Neural progenitor cell (in vitro differentiated cells): ENCODE results near the gene LYST. TPM values are rescaled to one million over a fixed set of nuclear protein-coding genes. Genes with fewer than 3 reads are reported as not detected.

Experiments
- DNase-seq: peaks from one replicate; pipeline ENCODE4 v3.0.0-alpha.2; 2016; ENCODE audit warnings: low spot score
- H2AFZ ChIP-seq: fragments of 200-600 bp; sonication (generic); replicated peaks from 2 replicates; pipeline ENCODE4 v1.6.1; 2016; ENCODE audit warnings: antibody characterized with exemption
- H3F3A ChIP-seq: fragments of 200-600 bp; sonication (generic); 2 replicates; pipeline ENCODE4 v1.6.1; 2016; ENCODE audit warnings: antibody characterized with exemption, low read depth
- H3K27ac ChIP-seq: fragments of 200-600 bp; sonication (generic); 2 replicates; pipeline ENCODE4 v1.5.1; 2016; ENCODE audit warnings: mild to moderate bottlenecking
- H3K27me3 ChIP-seq: fragments of 200-600 bp; sonication (generic); 2 replicates; pipeline ENCODE4 v1.6.1; 2016; ENCODE audit warnings: mild to moderate bottlenecking, moderate library complexity
- H3K36me3 ChIP-seq: fragments of 200-600 bp; sonication (generic); 2 replicates; pipeline ENCODE4 v1.5.1; 2016
- H3K4me1 ChIP-seq: fragments of 200-600 bp; sonication (generic); 2 replicates; pipeline ENCODE4 v1.6.1; 2016; ENCODE audit warnings: mixed run types
- H3K4me2 ChIP-seq: fragments of 200-600 bp; sonication (generic); 2 replicates; pipeline ENCODE4 v1.6.1; 2016
- H3K4me3 ChIP-seq: fragments of 200-600 bp; sonication (generic); 2 replicates; pipeline ENCODE4 v1.5.1; 2016
- H3K79me2 ChIP-seq: fragments of 200-600 bp; sonication (generic); 2 replicates; pipeline ENCODE4 v1.6.1; 2016; ENCODE audit warnings: low read depth
- H3K9ac ChIP-seq: fragments of 200-600 bp; sonication (generic); 2 replicates; pipeline ENCODE4 v1.6.1; 2016
- H3K9me3 ChIP-seq: fragments of 200-600 bp; sonication (generic); 2 replicates; pipeline ENCODE4 v1.5.1; 2016; ENCODE audit warnings: low read depth
- H4K20me1 ChIP-seq: fragments of 200-600 bp; sonication (generic); 2 replicates; pipeline ENCODE4 v1.6.1; 2016; ENCODE audit warnings: low read depth
- H3K27ac Mint-ChIP-seq: 3 replicates; pipeline ENCODE4 v1.8.0; 2021; ENCODE audit warnings: mixed read lengths
- H3K27me3 Mint-ChIP-seq: 2 replicates; pipeline ENCODE4 v1.8.0; 2022; ENCODE audit warnings: low read depth, mild to moderate bottlenecking, inconsistent platforms, moderate library complexity, mixed read lengths; ENCODE audit not compliant: insufficient read depth
- H3K36me3 Mint-ChIP-seq: 3 replicates; pipeline ENCODE4 v1.8.0; 2021; ENCODE audit warnings: mixed read lengths
- H3K4me1 Mint-ChIP-seq: 3 replicates; pipeline ENCODE4 v1.8.0; 2021; ENCODE audit warnings: mixed read lengths
- H3K4me3 Mint-ChIP-seq: 3 replicates; pipeline ENCODE4 v1.8.0; 2021; ENCODE audit warnings: mild to moderate bottlenecking, moderate library complexity, mixed read lengths
- H3K9me3 Mint-ChIP-seq: 3 replicates; pipeline ENCODE4 v1.8.0; 2020; ENCODE audit warnings: mixed read lengths
- CTCF ChIP-seq: fragments of 200-600 bp; sonication (generic); IDR thresholded peaks from 2 replicates; pipeline ENCODE4 v1.5.1; 2017; ENCODE audit warnings: antibody characterized with exemption, mild to moderate bottlenecking
- EZH2 ChIP-seq: fragments of 200-600 bp; sonication (generic); IDR thresholded peaks from 2 replicates; pipeline ENCODE4 v1.6.1; 2017; ENCODE audit warnings: antibody characterized with exemption, mild to moderate bottlenecking, moderate library complexity
- EZH2phosphoT487 ChIP-seq: fragments of 200-600 bp; sonication (generic); IDR thresholded peaks from 2 replicates; pipeline ENCODE4 v1.6.1; 2017; ENCODE audit warnings: antibody characterized with exemption
- total RNA-seq: library from RNA; depleted of rRNA; stranded (reverse); fragments of >200 nt; gene quantifications from 2 replicates; pipeline ENCODE4 v1.2.3, GENCODE V29; 2015; ENCODE audit warnings: low replicate concordance

LYST gene
- total RNA-seq, 1 donor from 2014 or later: 0.82 TPM

- peaks cover 6% of the 10 kb centered on the region for H3F3A ChIP-seq
- no peak for DNase-seq
- H3K4me3 Mint-ChIP-seq: no peak overlapping the region
- peaks cover 40% of the 10 kb centered on the region for H3K4me1 ChIP-seq
- no peaks in the 10 kb centered on the region for H3K79me2 ChIP-seq
- H3K4me2 ChIP-seq: peak overlapping the region; percentile 48
- H3K36me3 Mint-ChIP-seq: peaks cover 3% of the 10 kb centered on the region
- no peaks in the 10 kb centered on the region for H3K4me1 Mint-ChIP-seq
- H4K20me1 ChIP-seq: no peaks in the 10 kb centered on the region
- H3K9me3 Mint-ChIP-seq: peaks cover 9% of the 10 kb centered on the region
- H3K9me3 ChIP-seq: no peaks in the 10 kb centered on the region
- H3K4me3 ChIP-seq: no peak overlapping the region
- no peaks in the 10 kb centered on the region for H3K36me3 ChIP-seq
- no peak for TF ChIP-seq CTCF
- TF ChIP-seq EZH2: no peak
- no peak for TF ChIP-seq EZH2phosphoT487
- H3K27me3 Mint-ChIP-seq: peaks cover 11% of the 10 kb centered on the region
- H3K27ac Mint-ChIP-seq: no peak overlapping the region
- H2AFZ ChIP-seq: no peak overlapping the region
- no peak overlapping the region for H3K27ac ChIP-seq
- no peak overlapping the region for H3K9ac ChIP-seq
- no peaks in the 10 kb centered on the region for H3K27me3 ChIP-seq
Observed at GRCh38 chr1:235657747-235658526, 208.8 kb downstream of the LYST start.

- Histone ChIP-seq H3K9me3 (no peaks in the 10 kb centered on the region), H3K27ac (no peak overlapping the region), H3K79me2 (no peaks in the 10 kb centered on the region), H3K27me3 (peaks cover 4% of the 10 kb centered on the region), H2AFZ (no peak overlapping the region), H3K4me1 (peaks cover 40% of the 10 kb centered on the region), H3K9ac (no peak overlapping the region), H3K4me3 (no peak overlapping the region), H3K36me3 (no peaks in the 10 kb centered on the region), H3K4me2 (no peak overlapping the region), H4K20me1 (no peaks in the 10 kb centered on the region), H3F3A (peaks cover 6% of the 10 kb centered on the region)
- Mint-ChIP-seq H3K4me3 (no peak overlapping the region), H3K36me3 (peaks cover 3% of the 10 kb centered on the region), H3K27me3 (peaks cover 13% of the 10 kb centered on the region), H3K27ac (no peak overlapping the region), H3K9me3 (peaks cover 14% of the 10 kb centered on the region), H3K4me1 (no peaks in the 10 kb centered on the region)
- DNase-seq: no peak
- no peak for TF ChIP-seq EZH2phosphoT487
- no peak for TF ChIP-seq EZH2
- no peak for TF ChIP-seq CTCF
Observed at GRCh38 chr1:235657269-235657668, 209.4 kb downstream of the LYST start.

- Histone ChIP-seq H3K4me1 (peaks cover 30% of the 10 kb centered on the region), H3K9me3 (no peaks in the 10 kb centered on the region), H3K9ac (no peak overlapping the region), H4K20me1 (peaks cover 17% of the 10 kb centered on the region), H3K79me2 (peaks cover 11% of the 10 kb centered on the region), H3K27me3 (peaks cover 42% of the 10 kb centered on the region), H3K36me3 (no peaks in the 10 kb centered on the region), H3K4me3 (no peak overlapping the region), H3K27ac (no peak overlapping the region), H2AFZ (no peak overlapping the region), H3K4me2 (no peak overlapping the region), H3F3A (peaks cover 28% of the 10 kb centered on the region)
- DNase-seq: no peak
- H3K4me1 Mint-ChIP-seq: peaks cover 11% of the 10 kb centered on the region
- H3K36me3 Mint-ChIP-seq: peaks cover 3% of the 10 kb centered on the region
- H3K4me3 Mint-ChIP-seq: no peak overlapping the region
- TF ChIP-seq EZH2phosphoT487: no peak
- no peak for TF ChIP-seq CTCF
- no peak for TF ChIP-seq EZH2
- peaks cover 16% of the 10 kb centered on the region for H3K9me3 Mint-ChIP-seq
- H3K27me3 Mint-ChIP-seq: peaks cover 27% of the 10 kb centered on the region
- no peak overlapping the region for H3K27ac Mint-ChIP-seq
Observed at GRCh38 chr1:235652364-235652763, 214.3 kb downstream of the LYST start.
